ENCODE results near the gene ADAD2. TPM values are rescaled to one million over a fixed set of nuclear protein-coding genes. Genes with fewer than 3 reads are reported as not detected.

ADAD2 gene
- total and polyA plus RNA-seq, 9 of the 15 experiments (the other 6 are each of a cell fraction or from before 2014, with no cell fraction given) = 0.07 TPM; not detected in 8

GRCh38 chr16:84191466-84191865, 509 bp downstream of the ADAD2 start:
- H3K4me2 ChIP-seq (ENCODE audit: insufficient read depth, low read length) = no peak overlapping the region
- H3K9me3 ChIP-seq (replicated peaks; ENCODE audit: control insufficient read depth, insufficient read depth, low read depth, low read length) = no peaks in the 10 kb centered on the region
- H3K79me2 ChIP-seq (ENCODE audit: control insufficient read depth, insufficient read depth, low read length) = peaks cover 4% of the 10 kb centered on the region
- no peaks in the 10 kb centered on the region for H3K9me1 ChIP-seq (ENCODE audit: control insufficient read depth, insufficient read depth, low read length)
- no peak for TF ChIP-seq TOE1 (IDR thresholded peaks at IDR 0.05; ENCODE audit: borderline replicate concordance)
- no peak for TF ChIP-seq TOE1 (CRISPR knock-in tag; IDR thresholded peaks at IDR 0.05; ENCODE audit: borderline replicate concordance, low read depth)
- TF ChIP-seq MLLT1 (IDR thresholded peaks at IDR 0.05) = no peak
- TF ChIP-seq MLX (CRISPR knock-in tag; conservative IDR thresholded peaks at IDR 0.05) = no peak
- TF ChIP-seq PHF21A (IDR thresholded peaks at IDR 0.05; ENCODE audit: borderline replicate concordance, low read depth) = no peak
- no peak for TF ChIP-seq CTCFL (IDR thresholded peaks at IDR 0.05; ENCODE audit: borderline replicate concordance, insufficient read depth, low read depth, low read length, poor library complexity, severe bottlenecking)
- no peak for TF ChIP-seq ZNF174 (CRISPR knock-in tag; IDR thresholded peaks at IDR 0.05)
- ChIA-PET POLR2A (interaction anchor here (1.0 kb wide), 1 partner anchor 13 kb away, joined by 3 read pairs; no protein-coding TSS in a partner anchor), CTCF (ENCODE audit: low intra/inter-chr PET ratio) (no interaction called here)
- no peak for FAIRE-seq
- no peak overlapping the region for H2AFZ ChIP-seq (ENCODE audit: low read depth, low read length)
- intact Hi-C loops (cut with micrococcal nuclease) (no loop called here), in situ Hi-C loops (cut with MboI) (no loop called here)
- H3K4me3 ChIP-seq = no peak overlapping the region
- no peak for DNase-seq (ENCODE audit: extremely low read depth in 1 of 4, low spot score in 3 of 4)
- H3K27me3 ChIP-seq (ENCODE audit: control insufficient read depth in 2 of 2, insufficient read depth in 2 of 2, low read length in 2 of 2) = peaks cover 34 to 51% of the 10 kb centered on the region in 2 experiments; a peak in 4 of 5 replicates
- peaks cover 5% of the 10 kb centered on the region; the same call in 1 of the 2 replicates for H4K20me1 ChIP-seq (replicated peaks; ENCODE audit: control insufficient read depth, insufficient read depth, low read length)
- peaks cover 3 to 38% of the 10 kb centered on the region in 2 experiments; a peak in 4 of 5 replicates for H3K4me1 ChIP-seq (replicated peaks in 1 of 2; ENCODE audit: control insufficient read depth in 2 of 2, insufficient read depth in 2 of 2, low read length in 2 of 2)
- H3K9ac ChIP-seq (ENCODE audit: insufficient read depth in 1 of 2, low read depth in 2 of 2, low read length in 2 of 2) = no peak overlapping the region
- BruUV-seq (replicated peaks) = no TSS peak
- H3K36me3 ChIP-seq (ENCODE audit: control insufficient read depth, insufficient read depth, low read length) = no peaks in the 10 kb centered on the region
- WGBS (ENCODE audit: insufficient coverage, low coverage, missing lambda C conversion rate) = 31% methylated on average over 9 of the region's 16 CpGs
- H3K27ac ChIP-seq (ENCODE audit: extremely low read depth, low read depth, low read length) = no peak overlapping the region
- no peak for ATAC-seq

All from K562 (cell line).